ENCODE measurements around the gene PCDHB9. TPM values are rescaled to one million over a fixed set of nuclear protein-coding genes. Genes with fewer than 3 reads are reported as not detected.
"Not testable (repeated sequence)": the region's sequence is repeated elsewhere in the genome, so short reads cannot be mapped to it uniquely, and the experiment has no call there.

PCDHB9 gene
- total RNA-seq, 1 experiment from 2014 or later: 5.6 TPM

- H3K4me3 ChIP-seq (ENCODE audit: low read depth, low read length, poor library complexity, severe bottlenecking): peak overlapping the region; percentile 42
- no peaks in the 10 kb centered on the region for H3K27me3 ChIP-seq (replicated peaks; ENCODE audit: insufficient read depth, low read depth, low read length, poor library complexity)
Observed at GRCh38 chr5:141150224-141150992, 36.6 kb upstream of the PCDHB9 start.

GRCh38 chr5:141150993-141151325, 36.0 kb upstream of the PCDHB9 start:
- no TSS peak for BruUV-seq (replicated peaks)
- ChIA-PET POLR2A (ENCODE audit: low non-redundant PET) (no interaction called here), CTCF (interaction anchor here (0.6 to 1.0 kb wide), 2 partner anchors 31 to 56 kb away, joined by 4 read pairs; partner anchors contain the start of gene PCDHB16)
- Histone ChIP-seq H3K27ac (ENCODE audit: low read depth, low read length, poor library complexity, severe bottlenecking) (no peak overlapping the region), H3K27me3 (replicated peaks; ENCODE audit: insufficient read depth, low read depth, low read length, poor library complexity) (no peaks in the 10 kb centered on the region), H3K9me3 (ENCODE audit: low read depth, low read length, poor library complexity, severe bottlenecking) (no peaks in the 10 kb centered on the region), H3K36me3 (ENCODE audit: insufficient read depth, low read length, poor library complexity, severe bottlenecking) (no peaks in the 10 kb centered on the region), H3K4me3 (ENCODE audit: low read depth, low read length, poor library complexity, severe bottlenecking) (peak overlapping the region; percentile 42), H3K4me1 (ENCODE audit: insufficient read depth, low read length, poor library complexity, severe bottlenecking) (no peaks in the 10 kb centered on the region)
- DNase-seq (ENCODE audit: low spot score): no peak
- TF ChIP-seq EZH2 (IDR thresholded peaks at IDR 0.05; ENCODE audit: borderline replicate concordance, low read depth, low read length, poor library complexity, severe bottlenecking) (no peak), CTCF (conservative IDR thresholded peaks at IDR 0.05; ENCODE audit: low read depth, low read length) (no peak)
- intact Hi-C loops (cut with micrococcal nuclease; ENCODE audit: unreplicated experiment): no loop called here

More at GRCh38 chr5:141150224-141150992, 36.6 kb upstream of the PCDHB9 start:
- no peaks in the 10 kb centered on the region for H3K4me1 ChIP-seq (ENCODE audit: insufficient read depth, low read length, poor library complexity, severe bottlenecking)
- no peak overlapping the region for H3K27ac ChIP-seq (ENCODE audit: low read depth, low read length, poor library complexity, severe bottlenecking)
- ChIA-PET POLR2A (ENCODE audit: low non-redundant PET) (no interaction called here), CTCF (interaction anchor here (0.6 to 1.1 kb wide), 5 partner anchors 10 to 58 kb away, joined by 3 to 4 read pairs (median 3); partner anchors contain the start of genes PCDHB12, PCDHB16 and PCDHB2)
- no peaks in the 10 kb centered on the region for H3K9me3 ChIP-seq (ENCODE audit: low read depth, low read length, poor library complexity, severe bottlenecking)
- intact Hi-C loops (cut with micrococcal nuclease; ENCODE audit: unreplicated experiment): no loop called here
- no peaks in the 10 kb centered on the region for H3K36me3 ChIP-seq (ENCODE audit: insufficient read depth, low read length, poor library complexity, severe bottlenecking)
- TF ChIP-seq EZH2 (IDR thresholded peaks at IDR 0.05; ENCODE audit: borderline replicate concordance, low read depth, low read length, poor library complexity, severe bottlenecking) (no peak), CTCF (conservative IDR thresholded peaks at IDR 0.05; ENCODE audit: low read depth, low read length) (no peak)
- BruUV-seq (replicated peaks): TSS peak; percentile 44
- DNase-seq (ENCODE audit: low spot score): peak; percentile 30

- BruUV-seq (replicated peaks); H3K4me3 ChIP-seq (ENCODE audit: low read depth, low read length, poor library complexity, severe bottlenecking); POLR2A ChIA-PET (ENCODE audit: low non-redundant PET); H3K36me3 ChIP-seq (ENCODE audit: insufficient read depth, low read length, poor library complexity, severe bottlenecking); intact Hi-C loops (cut with micrococcal nuclease; ENCODE audit: unreplicated experiment); DNase-seq (ENCODE audit: low spot score); H3K27me3 ChIP-seq (replicated peaks; ENCODE audit: insufficient read depth, low read depth, low read length, poor library complexity); H3K9me3 ChIP-seq (ENCODE audit: low read depth, low read length, poor library complexity, severe bottlenecking); H3K27ac ChIP-seq (ENCODE audit: low read depth, low read length, poor library complexity, severe bottlenecking); CTCF ChIA-PET; H3K4me1 ChIP-seq (ENCODE audit: insufficient read depth, low read length, poor library complexity, severe bottlenecking): not testable (repeated sequence)
Observed at GRCh38 chr5:141151632-141152031, 35.3 kb upstream of the PCDHB9 start.

GRCh38 chr5:141152096-141152495, 34.9 kb upstream of the PCDHB9 start:
- CTCF ChIA-PET; H3K4me1 ChIP-seq (ENCODE audit: insufficient read depth, low read length, poor library complexity, severe bottlenecking); BruUV-seq (replicated peaks); H3K27me3 ChIP-seq (replicated peaks; ENCODE audit: insufficient read depth, low read depth, low read length, poor library complexity); intact Hi-C loops (cut with micrococcal nuclease; ENCODE audit: unreplicated experiment); H3K27ac ChIP-seq (ENCODE audit: low read depth, low read length, poor library complexity, severe bottlenecking); H3K9me3 ChIP-seq (ENCODE audit: low read depth, low read length, poor library complexity, severe bottlenecking); H3K36me3 ChIP-seq (ENCODE audit: insufficient read depth, low read length, poor library complexity, severe bottlenecking); DNase-seq (ENCODE audit: low spot score); POLR2A ChIA-PET (ENCODE audit: low non-redundant PET); H3K4me3 ChIP-seq (ENCODE audit: low read depth, low read length, poor library complexity, severe bottlenecking): not testable (repeated sequence)
